WTC11 (cell line): ENCODE measurements around the gene PRR27. TPM values are rescaled to one million over a fixed set of nuclear protein-coding genes. Genes with fewer than 3 reads are reported as not detected.

Experiments used
- ATAC-seq: fragments of 200-7000 bp; cut with Tn5 transposase; 2 replicates; pipeline ENCODE4 v1.10.0; 2021; ENCODE audit warnings: mild to moderate bottlenecking, moderate library complexity
- CTCF ChIA-PET: fragments of 300-600 bp; sonication (Branson Sonifier 250); formaldehyde crosslinking; loops from one replicate; lab custom pipeline; 2021; ENCODE audit warnings: antibody characterized with exemption; lab: Charles Lee
- POLR2A ChIA-PET: fragments of 350-600 bp; sonication (Branson Sonifier 250); formaldehyde crosslinking; loops from one replicate; lab custom pipeline; 2021; ENCODE audit warnings: antibody characterized with exemption; lab: Charles Lee
- DNase-seq: peaks from one replicate; pipeline ENCODE4 v3.0.0; 2021; ENCODE audit warnings: low spot score
- H3K27ac Mint-ChIP-seq: 2 replicates; pipeline ENCODE4 v1.8.0; 2021; ENCODE audit warnings: mixed read lengths
- H3K27me3 Mint-ChIP-seq: 2 replicates; pipeline ENCODE4 v1.8.0; 2021; ENCODE audit warnings: low read depth, mild to moderate bottlenecking, moderate library complexity, mixed read lengths
- H3K36me3 Mint-ChIP-seq: 2 replicates; pipeline ENCODE4 v1.8.0; 2021; ENCODE audit warnings: mixed read lengths
- H3K4me1 Mint-ChIP-seq: 2 replicates; pipeline ENCODE4 v1.8.0; 2022; ENCODE audit warnings: mixed read lengths
- H3K4me3 Mint-ChIP-seq: 2 replicates; pipeline ENCODE4 v1.8.0; 2021; ENCODE audit warnings: mild to moderate bottlenecking, moderate library complexity, mixed read lengths
- H3K9me3 Mint-ChIP-seq: 2 replicates; pipeline ENCODE4 v1.8.0; 2021; ENCODE audit warnings: mixed read lengths
- ATF1 ChIP-seq: sonication (generic); formaldehyde crosslinking; IDR thresholded peaks from 2 replicates; pipeline ENCODE4 v1.8.1; 2023; ENCODE audit warnings: mild to moderate bottlenecking, moderate library complexity, missing genetic modification reagents
- ESRRA ChIP-seq: sonication (generic); formaldehyde crosslinking; IDR thresholded peaks from 2 replicates; pipeline ENCODE4 v1.8.1; 2022; ENCODE audit warnings: mild to moderate bottlenecking, missing genetic modification reagents, borderline replicate concordance
- GRHL2 ChIP-seq: fragments of 250-450 bp; sonication (Bioruptor Pico); IDR thresholded peaks from 2 replicates; pipeline ENCODE4 v1.8.0; 2022; ENCODE audit warnings: mild to moderate bottlenecking, moderate library complexity; ENCODE audit not compliant: insufficient replicate concordance, severe bottlenecking
- MXD4 ChIP-seq: fragments of 250-450 bp; sonication (Bioruptor Pico); IDR thresholded peaks from 2 replicates; pipeline ENCODE4 v1.8.0; 2021; ENCODE audit warnings: mild to moderate bottlenecking, moderate library complexity, borderline replicate concordance
- OVOL2 ChIP-seq: fragments of 250-450 bp; sonication (Bioruptor Pico); IDR thresholded peaks from 2 replicates; pipeline ENCODE4 v1.9.0; 2021; ENCODE audit warnings: mild to moderate bottlenecking, borderline replicate concordance
- PRDM15 ChIP-seq: sonication (generic); formaldehyde crosslinking; IDR thresholded peaks from 2 replicates; pipeline ENCODE4 v1.8.0; 2022; ENCODE audit warnings: missing genetic modification reagents
- TP53 ChIP-seq: sonication (generic); formaldehyde crosslinking; IDR thresholded peaks from 2 replicates; pipeline ENCODE4 v1.8.1; 2023; ENCODE audit warnings: mild to moderate bottlenecking, missing genetic modification reagents
- USF1 ChIP-seq: sonication (generic); formaldehyde crosslinking; IDR thresholded peaks from 2 replicates; pipeline ENCODE4 v1.8.0; 2022; ENCODE audit warnings: mild to moderate bottlenecking, missing genetic modification reagents
- USF2 ChIP-seq: sonication (generic); formaldehyde crosslinking; IDR thresholded peaks from 2 replicates; pipeline ENCODE4 v1.8.1; 2023; ENCODE audit warnings: mild to moderate bottlenecking, missing genetic modification reagents, moderate library complexity
- ZNF121 ChIP-seq: sonication (generic); formaldehyde crosslinking; IDR thresholded peaks from 2 replicates; pipeline ENCODE4 v1.8.0; 2023; ENCODE audit warnings: missing genetic modification reagents
- ZNF138 ChIP-seq: sonication (generic); formaldehyde crosslinking; conservative IDR thresholded peaks from 2 replicates; pipeline ENCODE4 v1.8.1; 2022; ENCODE audit warnings: mild to moderate bottlenecking, moderate library complexity, missing genetic modification reagents
- ZNF263 ChIP-seq: sonication (generic); formaldehyde crosslinking; IDR thresholded peaks from 2 replicates; pipeline ENCODE4 v1.8.1; 2022; ENCODE audit warnings: low read depth, mild to moderate bottlenecking, moderate library complexity, missing genetic modification reagents
- ZNF281 ChIP-seq: sonication (generic); formaldehyde crosslinking; IDR thresholded peaks from 2 replicates; pipeline ENCODE4 v1.8.0; 2023; ENCODE audit warnings: mild to moderate bottlenecking, missing genetic modification reagents
- ZNF425 ChIP-seq: fragments of 250-450 bp; sonication (Bioruptor Pico); conservative IDR thresholded peaks from 2 replicates; pipeline ENCODE4 v1.9.0; 2021; ENCODE audit warnings: mild to moderate bottlenecking
- ZNF532 ChIP-seq: fragments of 250-450 bp; sonication (Bioruptor Pico); IDR thresholded peaks from 2 replicates; pipeline ENCODE4 v1.9.0; 2021; ENCODE audit warnings: mild to moderate bottlenecking, borderline replicate concordance
- total RNA-seq: library from RNA; stranded (reverse); gene quantifications from 3 replicates; pipeline ENCODE4 v1.2.3, GENCODE V29; 2021

PRR27 gene
- total RNA-seq, 1 experiment from 2014 or later, result not detected

- POLR2A ChIA-PET, result no interaction called here
- peaks cover 9% of the 10 kb centered on the region for H3K4me1 Mint-ChIP-seq
- CTCF ChIA-PET, result no interaction called here
- no peaks in the 10 kb centered on the region for H3K36me3 Mint-ChIP-seq
- H3K27me3 Mint-ChIP-seq, result no peaks in the 10 kb centered on the region
- no peak for ATAC-seq
- no peak overlapping the region for H3K27ac Mint-ChIP-seq
- no peak for DNase-seq
- H3K9me3 Mint-ChIP-seq, result no peaks in the 10 kb centered on the region
- no peak for TF ChIP-seq USF2 (CRISPR knock-in tag)
- no peak for TF ChIP-seq OVOL2 (CRISPR knock-in tag)
- no peak for TF ChIP-seq TP53
- TF ChIP-seq ZNF532 (CRISPR knock-in tag), result no peak
- no peak for TF ChIP-seq ZNF281 (CRISPR knock-in tag)
- no peak for TF ChIP-seq MXD4 (CRISPR knock-in tag)
- no peak for TF ChIP-seq ZNF263 (CRISPR knock-in tag)
- TF ChIP-seq PRDM15 (CRISPR knock-in tag), result no peak
- TF ChIP-seq ESRRA (CRISPR knock-in tag), result no peak
- no peak overlapping the region for H3K4me3 Mint-ChIP-seq
Observed at GRCh38 chr4:70152088-70152487, 1.9 kb upstream of the PRR27 start.

- Mint-ChIP-seq H3K36me3 (no peaks in the 10 kb centered on the region), H3K4me3 (no peak overlapping the region), H3K27me3 (no peaks in the 10 kb centered on the region), H3K4me1 (peaks cover 7% of the 10 kb centered on the region; the same call in 1 of the 2 replicates), H3K27ac (no peak overlapping the region), H3K9me3 (no peaks in the 10 kb centered on the region)
- ChIA-PET POLR2A (interaction anchor here (0.6 kb wide), 1 partner anchor 185 kb away, joined by 3 read pairs; no protein-coding TSS in a partner anchor), CTCF (interaction anchor here (0.8 kb wide), 1 partner anchor 262 kb away, joined by 3 read pairs; no protein-coding TSS in a partner anchor)
- ATAC-seq (no peak), DNase-seq (peak; percentile 22)
- TF ChIP-seq OVOL2 (CRISPR knock-in tag) (no peak), ATF1 (CRISPR knock-in tag) (no peak), USF1 (no peak), ZNF425 (no peak), GRHL2 (CRISPR knock-in tag) (no peak), ESRRA (CRISPR knock-in tag) (no peak), ZNF138 (CRISPR knock-in tag) (no peak), ZNF121 (no peak)
Observed at GRCh38 chr4:70158576-70158975, 4.5 kb downstream of the PRR27 start.
